Kidney capillary endothelial cell (primary cell): ENCODE data around the gene OVOL1.
"Not testable (repeated sequence)": the region's sequence is repeated elsewhere in the genome, so short reads cannot be mapped to it uniquely, and the experiment has no call there.

Experiments
- DNase-seq: peaks from one replicate; pipeline ENCODE4 v3.0.0-alpha.2; 2018; ENCODE audit warnings: low spot score

The OVOL1 gene

DNA sequence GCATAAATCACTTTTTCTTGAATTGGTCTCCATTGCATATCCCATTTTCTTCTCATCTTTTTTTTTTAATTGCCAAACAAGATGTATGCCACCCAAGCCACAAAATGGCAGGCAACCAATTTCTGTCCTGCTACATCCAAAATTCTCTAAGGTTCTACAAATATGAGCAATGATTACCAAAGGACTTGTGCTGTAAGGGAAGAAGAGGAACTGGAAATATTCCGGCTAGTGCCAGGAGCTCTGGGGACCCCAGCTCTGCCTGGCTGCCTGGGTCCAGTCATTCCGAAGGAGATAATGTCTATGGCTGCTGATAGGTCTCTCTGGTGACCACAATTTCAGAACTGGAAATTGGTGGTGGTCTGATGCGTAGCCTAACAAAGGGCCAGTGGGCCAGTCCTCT, 29.8 kb downstream of the OVOL1 start:
- no peak for DNase-seq

- DNase-seq = no peak
Observed at GRCh38 chr11:65817312-65817834, 30.5 kb downstream of the OVOL1 start.

DNA sequence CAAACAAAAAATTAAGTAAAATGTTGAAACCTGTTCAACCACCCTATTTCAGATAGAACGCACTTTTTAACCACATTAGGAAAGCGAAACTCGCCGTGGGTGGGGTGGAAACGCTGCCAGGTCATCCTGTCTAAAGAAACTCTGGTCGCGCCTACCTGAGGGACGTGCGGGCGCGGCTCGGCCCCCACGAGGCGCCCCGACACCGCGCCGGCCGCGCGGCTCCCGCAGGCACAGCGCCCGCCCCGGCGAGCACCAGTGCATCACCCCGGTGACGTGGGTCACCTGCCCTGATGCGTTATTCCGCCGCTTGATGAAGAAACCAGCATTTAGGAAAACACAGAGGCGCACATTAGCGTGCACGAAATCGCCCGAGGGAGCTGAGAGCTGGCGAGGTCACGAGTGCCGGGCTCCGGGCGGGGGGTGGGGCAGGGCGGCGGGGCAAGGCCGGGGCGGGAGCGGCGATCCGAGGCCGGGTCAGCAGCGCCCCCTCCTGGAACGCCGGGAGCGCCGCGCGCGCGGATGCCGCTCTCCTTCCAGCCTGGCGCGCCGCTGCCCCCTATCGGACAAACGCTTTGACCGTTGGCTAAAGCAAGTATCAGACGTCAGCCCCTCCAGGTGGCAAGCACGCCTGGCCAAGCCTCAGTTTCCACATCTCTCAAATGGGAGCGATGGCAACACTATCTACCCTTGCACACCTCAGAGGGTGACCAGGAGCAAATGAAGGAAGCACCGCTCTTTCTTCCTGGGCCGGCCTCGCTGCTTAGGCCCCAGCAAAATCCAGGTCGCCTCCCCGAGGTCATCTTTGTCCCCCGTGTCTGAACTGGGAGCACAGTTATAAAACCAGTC, 31.2 kb downstream of the OVOL1 start:
- DNase-seq = peak; percentile 88

- no peak for DNase-seq
Observed at GRCh38 chr11:65821107-65821506, 34.2 kb downstream of the OVOL1 start.

DNA sequence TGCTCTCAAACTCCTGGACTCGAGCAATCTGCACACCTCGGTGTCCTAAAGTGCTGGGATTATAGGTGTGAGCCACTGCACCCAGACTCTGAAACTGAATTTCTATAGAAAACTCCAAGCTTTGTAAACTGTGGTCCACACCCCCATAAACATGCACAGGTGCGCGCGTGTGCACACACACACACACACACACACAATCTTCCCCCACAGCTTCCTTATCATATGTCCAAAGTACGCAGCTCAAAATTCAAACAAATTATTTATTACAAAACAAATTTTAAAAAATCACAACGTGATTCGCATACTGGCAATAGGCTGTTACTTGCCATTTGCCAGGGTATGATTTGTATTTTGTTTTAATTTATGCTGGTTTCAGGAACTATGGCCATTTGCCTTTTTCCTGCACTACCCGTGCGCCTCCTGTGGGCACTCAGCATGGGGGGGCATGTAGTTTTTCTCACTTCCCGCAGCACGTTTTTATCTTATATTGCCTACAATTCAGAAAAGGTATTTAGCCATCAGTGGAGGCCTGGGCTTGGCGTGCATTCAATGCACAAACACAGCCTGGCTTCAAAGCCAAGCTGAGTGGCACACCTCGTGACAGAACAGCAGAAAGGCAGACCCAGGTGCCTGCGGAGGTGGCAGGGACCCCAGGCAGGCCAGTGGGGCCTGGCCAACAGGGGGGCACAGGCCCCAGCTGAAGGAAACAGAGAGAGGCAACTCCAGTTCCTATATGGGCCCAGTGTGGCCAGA, 36.1 kb downstream of the OVOL1 start:
- DNase-seq = no peak

DNA sequence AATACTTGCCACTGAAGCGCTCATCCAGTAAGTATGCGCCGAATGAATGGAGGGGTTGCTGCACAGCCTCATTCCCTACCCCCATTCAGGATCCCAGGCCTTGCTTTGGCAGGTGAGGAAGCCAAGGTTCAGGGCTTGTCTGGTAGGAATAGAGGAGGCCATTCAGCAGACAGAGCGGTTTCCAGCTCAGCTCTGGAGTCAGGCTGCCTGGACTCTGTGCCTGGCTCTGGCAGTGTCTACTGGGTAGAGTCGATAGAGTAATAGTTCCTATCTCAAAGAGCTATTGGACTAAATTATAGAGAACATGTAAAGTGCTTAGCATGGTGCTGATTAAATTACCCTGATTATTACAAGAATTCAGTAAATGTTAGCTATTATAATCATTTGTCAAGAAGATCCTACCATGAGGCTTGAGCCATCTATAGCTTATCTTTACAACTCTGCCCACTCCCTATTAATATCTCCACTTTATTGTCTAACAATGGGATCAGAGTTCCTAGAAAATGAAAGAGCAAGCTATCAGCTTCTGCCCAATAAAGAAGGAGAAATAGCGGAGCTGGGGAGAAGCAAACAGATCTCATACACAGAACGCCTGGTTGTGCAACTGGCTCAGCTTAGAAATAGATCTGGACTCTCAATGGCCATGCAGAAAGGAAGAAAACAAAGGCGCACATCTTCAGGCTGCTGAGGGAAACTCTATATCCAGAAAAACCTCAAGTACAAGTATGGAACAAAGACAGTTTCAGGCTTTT, 40.3 kb downstream of the OVOL1 start:
- DNase-seq = no peak

DNA sequence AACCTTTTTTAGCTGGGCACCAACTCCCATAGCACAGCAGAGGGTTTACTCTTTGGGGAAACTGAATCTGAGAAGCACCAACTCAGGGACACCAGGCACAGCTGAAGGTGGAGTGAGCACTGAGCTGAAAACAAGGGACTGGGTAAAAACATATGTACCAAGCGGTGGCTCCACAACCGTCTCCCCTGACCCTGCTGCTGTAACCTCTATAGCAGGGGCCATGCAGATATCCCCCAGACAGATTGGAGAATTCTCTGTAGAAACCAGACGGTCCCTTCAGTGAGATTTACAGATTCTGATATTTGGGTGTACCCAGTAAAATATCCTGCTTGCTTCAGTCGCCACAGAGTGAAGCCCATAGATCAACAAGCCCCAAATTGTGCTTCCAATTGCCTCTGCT, 42.6 kb downstream of the OVOL1 start:
- DNase-seq = no peak

- DNase-seq = not testable (repeated sequence)
Observed at GRCh38 chr11:65832231-65832630, 45.4 kb downstream of the OVOL1 start.

GRCh38 chr11:65833297-65834030, 46.6 kb downstream of the OVOL1 start, which contains the start of gene SNX32:
TSS of gene SNX32 (plus strand) at chr11:65833963. CDS start at chr11:65834066, 103 bp downstream.
- peak; percentile 84 for DNase-seq

DNA sequence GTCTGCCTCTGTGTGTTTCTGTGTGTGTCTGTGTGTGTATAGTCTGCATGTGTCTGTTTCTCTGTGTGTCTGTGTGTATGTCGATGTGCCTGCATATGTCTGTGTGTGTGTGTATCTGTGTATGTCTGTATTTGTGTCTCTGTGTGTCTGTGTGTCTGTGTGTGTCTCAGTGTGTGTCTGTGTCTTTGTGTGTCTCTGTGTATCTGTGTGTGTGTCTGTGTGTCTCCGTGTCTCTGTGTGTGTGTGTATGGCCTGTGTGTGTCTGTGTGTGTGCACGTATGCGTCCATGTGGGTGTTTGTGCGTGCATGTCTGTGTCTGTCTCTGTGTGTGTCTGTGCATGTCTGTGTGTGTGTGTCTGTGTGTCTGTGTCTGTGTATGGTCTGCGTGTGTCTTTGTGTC, 47.3 kb downstream of the OVOL1 start:
- DNase-seq = no peak

GRCh38 chr11:65842144-65842543, 55.3 kb downstream of the OVOL1 start:
- no peak for DNase-seq

DNA sequence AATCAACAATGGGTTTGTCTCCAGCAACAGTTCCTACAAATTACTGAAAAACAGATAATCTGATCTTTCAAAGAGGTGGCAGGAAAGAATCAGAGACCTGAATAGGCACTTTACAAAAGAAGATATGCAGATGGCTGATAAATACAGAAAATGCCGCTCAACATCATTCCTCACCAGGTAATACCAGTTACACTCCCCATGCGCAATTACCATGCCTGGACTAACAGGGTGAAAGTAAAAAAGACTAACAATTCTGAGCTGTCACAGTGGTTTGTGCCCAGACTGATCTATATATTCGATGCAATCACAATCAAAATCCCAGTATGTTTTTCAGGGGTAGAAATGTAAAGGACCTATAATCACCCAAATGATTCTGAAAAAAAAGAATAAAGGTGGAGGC, 56.9 kb downstream of the OVOL1 start:
- no peak for DNase-seq

- DNase-seq = no peak
Observed at GRCh38 chr11:65844231-65844872, 57.5 kb downstream of the OVOL1 start.
